Stimulated activated CD8-positive, alpha-beta memory T cell treated with anti-CD3 and anti-CD28 coated beads, Interleukin-15, amount 100 ng/mL, for 4 hours (primary cell): ENCODE measurements around the gene SETD5.

Source experiments
- DNase-seq, 2 donors: peaks; one replicate each; pipeline ENCODE4 v3.0.0-alpha.2; 2020; ENCODE audit warnings: low read depth in 2 of 2

The SETD5 gene

GRCh38 chr3:9397332-9397905 is at the start of gene SETD5:
Gene SETD5 (plus strand): TSS chr3:9397615. CDS start chr3:9428939, 31,324 bp downstream.
- DNase-seq, result peak; percentile 99

GRCh38 chr3:9347887-9348286 is 49.5 kb upstream of the SETD5 start:
- no peak for DNase-seq

DNA sequence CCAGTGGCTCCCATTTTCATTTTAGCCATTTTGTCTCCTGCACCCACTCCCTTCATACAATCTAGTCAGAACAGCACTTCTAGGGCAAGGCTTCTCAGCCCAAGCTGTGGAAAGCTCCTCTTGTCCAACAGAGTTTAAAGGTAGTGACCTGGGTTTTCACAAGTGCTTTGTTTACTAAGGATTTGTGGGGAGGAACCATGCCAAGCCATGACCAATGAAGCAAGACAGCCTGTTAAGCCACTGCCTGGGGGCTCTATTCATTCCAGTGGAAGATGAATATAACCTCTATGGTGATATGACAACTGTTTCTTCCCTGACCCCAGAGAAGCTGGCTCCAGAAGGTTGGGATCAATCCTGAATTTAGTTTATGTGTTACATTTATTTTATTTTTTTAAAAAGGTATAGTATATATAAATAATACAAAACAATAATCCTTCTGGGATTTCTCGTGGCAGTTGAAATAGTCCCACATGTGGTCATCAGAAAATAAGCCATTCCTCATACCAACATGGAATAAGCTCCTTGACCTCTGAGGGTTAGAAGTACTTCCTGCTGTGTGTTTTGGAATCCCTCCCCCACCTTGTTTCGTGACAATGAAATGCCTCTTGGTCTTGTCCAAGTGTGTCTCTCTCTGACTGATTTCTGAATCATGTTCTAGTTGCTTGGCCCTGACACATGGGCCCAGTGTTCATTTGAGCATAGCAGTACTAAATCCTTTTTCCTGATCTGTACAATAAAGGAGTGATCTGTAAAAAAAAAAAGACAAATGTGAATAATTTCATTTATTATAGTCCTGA is 47.9 kb upstream of the SETD5 start:
- no peak for DNase-seq

DNA sequence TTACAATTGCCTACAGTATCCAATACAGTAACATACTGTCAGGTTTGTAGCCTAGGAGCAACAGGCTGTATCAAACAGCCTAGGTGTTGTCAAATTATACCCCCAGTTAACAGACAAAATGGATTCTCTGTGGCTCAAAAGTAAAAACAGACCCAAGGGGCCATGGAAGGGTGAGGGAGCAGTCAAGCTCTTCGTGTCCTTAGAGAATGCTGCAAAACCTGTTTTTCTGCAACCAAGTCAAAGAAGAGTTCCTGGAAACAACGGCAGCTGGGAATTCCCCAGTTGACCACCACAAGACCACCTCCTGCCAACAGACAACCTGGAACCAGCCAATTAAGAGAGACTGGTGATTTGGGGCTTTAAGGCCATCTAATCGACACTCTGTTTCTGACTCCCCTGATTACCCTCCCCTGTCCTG is 45.7 kb upstream of the SETD5 start:
- no peak for DNase-seq

GRCh38 chr3:9352917-9353752 is 44.3 kb upstream of the SETD5 start:
- DNase-seq, result peak; percentile 11 to 34

DNA sequence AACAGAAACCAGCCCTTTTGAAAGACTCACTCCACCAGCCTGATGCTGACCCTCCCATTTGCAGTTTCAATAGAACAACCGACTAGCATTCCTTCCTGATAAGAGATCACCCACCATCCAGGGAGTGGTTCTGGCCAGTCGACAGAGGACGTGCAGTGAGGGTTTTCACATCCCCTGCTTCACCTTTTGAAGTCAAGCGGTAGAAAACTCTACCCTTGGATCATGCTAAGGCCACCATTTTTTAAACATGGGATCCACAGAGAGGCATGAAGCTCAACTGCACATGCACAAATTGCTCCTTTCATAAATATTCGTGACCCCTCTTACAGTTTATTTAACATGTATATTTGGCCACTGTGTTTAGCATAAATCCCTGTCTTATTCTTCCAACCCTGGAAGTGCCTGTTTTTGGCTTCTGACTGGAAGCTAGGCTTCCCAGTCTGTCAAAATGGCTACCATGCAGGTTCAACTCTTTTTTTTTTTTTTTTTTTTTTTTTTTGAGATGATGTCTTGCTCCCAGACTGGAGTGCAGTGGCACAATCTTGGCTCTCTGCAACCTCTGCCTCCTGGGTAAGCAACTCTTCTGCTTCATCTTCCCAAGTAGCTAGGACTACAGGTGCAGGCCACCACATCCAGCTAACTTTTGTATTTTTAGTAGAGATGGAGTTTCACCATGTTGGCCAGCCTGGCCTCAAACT is 35.6 kb upstream of the SETD5 start:
- DNase-seq, result no peak

- peak; percentile 87 to 88 for DNase-seq
These were observed 34.5 kb upstream of the SETD5 start, which contains the start of gene THUMPD3 for GRCh38 chr3:9362731-9363530. Gene THUMPD3 (plus strand): TSS chr3:9363054. CDS start chr3:9365069, 2,015 bp downstream.

DNA sequence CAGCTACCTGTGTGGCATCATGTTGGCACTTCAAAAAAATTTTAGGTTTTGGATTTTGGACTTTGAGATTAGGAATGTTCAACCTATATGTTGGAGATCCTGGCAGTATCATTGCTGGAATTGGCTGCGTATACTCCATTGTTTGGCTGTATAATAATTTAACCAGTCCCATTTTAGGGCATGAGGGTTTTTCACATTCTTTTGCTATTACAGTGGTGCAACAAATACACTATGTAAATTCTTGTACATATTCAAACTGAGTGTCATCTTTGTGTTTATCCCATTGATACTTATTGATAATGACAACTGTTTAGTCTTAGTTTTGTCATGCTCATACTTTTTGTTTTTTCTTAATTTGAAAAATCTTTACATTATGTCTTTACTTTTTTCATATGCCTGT is 27.9 kb upstream of the SETD5 start:
- no peak for DNase-seq

GRCh38 chr3:9373465-9373864 is 23.9 kb upstream of the SETD5 start:
- no peak for DNase-seq

GRCh38 chr3:9377981-9378380 is 19.4 kb upstream of the SETD5 start:
- no peak for DNase-seq

DNA sequence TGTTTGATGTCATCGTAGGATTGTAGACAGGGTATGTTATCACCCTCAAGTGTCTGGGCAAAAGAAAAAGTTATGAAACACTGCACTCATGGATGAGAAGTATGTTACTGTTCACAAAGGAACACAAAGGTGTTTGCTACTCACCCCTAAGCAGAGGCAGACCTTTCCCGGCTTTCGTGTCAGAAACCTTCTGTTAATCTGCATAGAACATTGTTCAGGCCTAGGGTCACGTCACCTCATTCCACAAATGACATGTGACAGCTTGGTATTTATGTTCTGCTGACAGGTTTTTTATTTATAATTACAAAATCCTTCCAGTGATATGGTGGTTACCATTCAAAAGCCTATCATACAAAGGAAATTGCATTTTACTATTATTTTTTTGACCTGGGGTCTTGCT is 18.1 kb upstream of the SETD5 start:
- DNase-seq, result no peak

GRCh38 chr3:9380014-9380413 is 17.4 kb upstream of the SETD5 start:
- DNase-seq, result no peak

GRCh38 chr3:9384141-9384828 is 13.1 kb upstream of the SETD5 start:
- DNase-seq, result no peak

- DNase-seq, result no peak
These were observed 12.0 kb upstream of the SETD5 start for GRCh38 chr3:9385187-9386077.

GRCh38 chr3:9386078-9386459 is 11.3 kb upstream of the SETD5 start:
- DNase-seq, result no peak

- no peak for DNase-seq
These were observed 10.7 kb upstream of the SETD5 start for GRCh38 chr3:9386501-9387321.

DNA sequence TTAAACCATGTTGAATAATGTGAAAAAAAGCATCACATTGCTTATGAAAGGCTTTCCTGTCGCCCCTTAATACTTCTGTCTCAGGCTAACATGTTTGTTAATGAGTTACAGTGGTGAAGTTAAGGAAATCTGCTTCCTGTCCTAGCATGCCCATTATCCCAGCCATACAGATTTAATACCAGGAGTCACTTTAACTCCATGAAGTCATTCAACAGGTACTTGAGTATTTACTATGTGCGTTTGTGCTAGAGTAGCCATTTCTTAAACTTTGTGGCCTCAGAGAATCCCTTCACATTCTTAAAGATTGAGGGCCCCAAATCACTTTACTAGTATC is 10.1 kb upstream of the SETD5 start:
- no peak for DNase-seq

GRCh38 chr3:9388142-9388541 is 9.3 kb upstream of the SETD5 start:
- no peak for DNase-seq
